Activated CD4-positive, alpha-beta T cell treated with anti-CD3 and anti-CD28 coated beads for 36 hours (primary cell): ENCODE measurements around the gene KRT6A. TPM values are rescaled to one million over a fixed set of nuclear protein-coding genes. Genes with fewer than 3 reads are reported as not detected.
"Not testable (repeated sequence)": the region's sequence is repeated elsewhere in the genome, so short reads cannot be mapped to it uniquely, and the experiment has no call there.

Experiments used
- ATAC-seq: fragments of 200-7000 bp; cut with Tn5 transposase; one replicate; pipeline ENCODE4 v1.10.0; 2021; ENCODE audit warnings: mild to moderate bottlenecking, moderate library complexity
- CTCF ChIA-PET: fragments of 350-600 bp; sonication (Branson Sonifier 250); formaldehyde crosslinking; loops from one replicate; lab custom pipeline; 2021; ENCODE audit warnings: antibody characterized with exemption; lab: Charles Lee
- POLR2A ChIA-PET: fragments of 350-600 bp; sonication (Branson Sonifier 250); formaldehyde crosslinking; loops from one replicate; lab custom pipeline; 2021; ENCODE audit warnings: antibody characterized with exemption, inconsistent platforms; lab: Charles Lee
- DNase-seq: peaks from one replicate; pipeline ENCODE4 v3.0.0-alpha.2; 2020
- H3K27ac Mint-ChIP-seq: one replicate; pipeline ENCODE4 v1.8.0; 2021; ENCODE audit warnings: mixed read lengths
- H3K27me3 Mint-ChIP-seq: one replicate; pipeline ENCODE4 v1.8.0; 2021; ENCODE audit warnings: mixed read lengths
- H3K36me3 Mint-ChIP-seq: one replicate; pipeline ENCODE4 v1.8.0; 2021; ENCODE audit warnings: low read depth, mixed read lengths
- H3K4me1 Mint-ChIP-seq: one replicate; pipeline ENCODE4 v1.8.0; 2021; ENCODE audit warnings: mixed read lengths
- H3K4me3 Mint-ChIP-seq: one replicate; pipeline ENCODE4 v1.8.0; 2021; ENCODE audit warnings: mild to moderate bottlenecking, moderate library complexity, mixed read lengths
- H3K9me3 Mint-ChIP-seq: one replicate; pipeline ENCODE4 v1.8.0; 2021; ENCODE audit warnings: low read depth, mixed read lengths
- intact Hi-C, 2 experiments: fragments of 100-400 bp; cut with DNase I in 1 of 2; cut with micrococcal nuclease in 1 of 2; formaldehyde crosslinking; loops; one replicate each; pipeline versions ENCODE4 v1.14.2 to v1.15.1; 2022 to 2024; cut with DNase I, micrococcal nuclease
- total RNA-seq, 2 experiments: library from RNA; stranded (reverse); gene quantifications; one replicate each; pipeline ENCODE4 v1.2.3, GENCODE V29; 2021

Gene KRT6A
- total RNA-seq, 2 experiments from 2014 or later, result not detected

DNA sequence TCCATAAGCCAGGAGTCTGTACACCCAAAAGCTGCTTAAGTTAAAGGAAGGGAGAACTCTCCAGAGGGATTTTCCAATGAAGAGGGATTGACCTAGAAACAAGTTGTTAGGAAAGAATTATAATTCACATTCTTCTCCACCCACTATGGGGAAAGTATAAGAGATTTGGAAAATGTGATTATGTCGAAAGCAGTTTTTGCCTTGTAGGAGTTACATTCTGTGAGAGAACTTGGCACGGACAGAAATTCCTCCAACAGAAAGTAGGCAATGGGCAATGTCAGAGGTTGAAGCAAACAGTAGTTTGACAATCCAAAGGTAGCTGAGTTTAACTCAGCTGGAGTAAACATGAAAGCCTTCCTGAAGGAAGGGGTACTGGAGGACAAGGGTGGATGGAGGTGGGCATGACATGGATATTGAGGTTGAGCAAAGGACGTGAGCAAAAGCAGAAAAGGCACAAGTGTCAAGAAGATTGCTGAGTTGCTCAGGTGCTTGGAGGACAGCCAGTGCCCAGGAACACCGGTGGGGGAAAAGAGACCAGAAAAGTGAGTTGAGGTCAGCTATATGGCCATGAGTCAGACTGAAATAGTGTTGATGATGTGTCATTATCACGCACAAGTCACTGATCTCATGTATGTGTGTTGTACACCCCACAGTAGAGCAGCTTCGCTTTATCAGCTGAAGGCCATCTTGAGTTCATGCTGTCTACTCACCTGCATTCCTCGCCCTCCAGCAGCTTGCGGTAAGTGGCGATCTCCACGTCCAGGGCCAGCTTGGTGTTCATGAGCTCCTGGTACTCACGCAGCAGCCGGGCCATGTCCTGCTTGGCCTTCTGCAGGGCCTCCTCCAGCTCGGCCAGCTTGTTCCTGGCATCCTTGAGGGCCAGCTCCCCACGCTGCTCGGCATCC is 23.1 kb upstream of the KRT6A start:
- no peak for DNase-seq
- no peaks in the 10 kb centered on the region for H3K36me3 Mint-ChIP-seq
- intact Hi-C loops, result no loop called here
- H3K9me3 Mint-ChIP-seq, result peaks cover 7% of the 10 kb centered on the region
- no peak overlapping the region for H3K4me3 Mint-ChIP-seq
- POLR2A ChIA-PET, result interaction anchor here (0.5 kb wide), 1 partner anchor 1081 kb away, joined by 7 read pairs; no protein-coding TSS in a partner anchor
- H3K27ac Mint-ChIP-seq, result no peak overlapping the region
- no peaks in the 10 kb centered on the region for H3K4me1 Mint-ChIP-seq
- H3K27me3 Mint-ChIP-seq, result peaks cover 5% of the 10 kb centered on the region
- CTCF ChIA-PET, result interaction anchor here (0.6 kb wide), 1 partner anchor 102 kb away, joined by 3 read pairs; no protein-coding TSS in a partner anchor
- no peak for ATAC-seq

DNA sequence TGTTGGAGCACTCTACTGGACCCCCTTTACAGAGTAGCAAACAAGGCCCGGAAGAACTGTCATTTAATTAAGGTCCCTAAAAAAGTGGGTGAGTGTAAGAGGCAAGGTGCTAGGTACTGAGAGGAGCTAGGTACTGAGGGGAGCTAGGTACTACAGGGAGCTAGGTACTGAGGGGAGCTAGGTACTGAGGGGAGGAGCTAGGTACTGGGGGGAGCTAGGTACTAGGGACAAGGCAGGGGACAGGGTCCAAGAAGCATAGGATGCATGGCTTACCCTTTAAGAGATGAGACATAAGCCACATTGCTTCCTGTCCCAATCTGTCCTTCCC is 22.2 kb upstream of the KRT6A start:
- POLR2A ChIA-PET, result no interaction called here
- H3K4me1 Mint-ChIP-seq, result no peaks in the 10 kb centered on the region
- H3K27me3 Mint-ChIP-seq, result peaks cover 5% of the 10 kb centered on the region
- CTCF ChIA-PET, result no interaction called here
- no peak overlapping the region for H3K27ac Mint-ChIP-seq
- ATAC-seq, result no peak
- intact Hi-C loops, result no loop called here
- H3K36me3 Mint-ChIP-seq, result no peaks in the 10 kb centered on the region
- DNase-seq, result no peak
- H3K4me3 Mint-ChIP-seq, result no peak overlapping the region
- peaks cover 7% of the 10 kb centered on the region for H3K9me3 Mint-ChIP-seq

DNA sequence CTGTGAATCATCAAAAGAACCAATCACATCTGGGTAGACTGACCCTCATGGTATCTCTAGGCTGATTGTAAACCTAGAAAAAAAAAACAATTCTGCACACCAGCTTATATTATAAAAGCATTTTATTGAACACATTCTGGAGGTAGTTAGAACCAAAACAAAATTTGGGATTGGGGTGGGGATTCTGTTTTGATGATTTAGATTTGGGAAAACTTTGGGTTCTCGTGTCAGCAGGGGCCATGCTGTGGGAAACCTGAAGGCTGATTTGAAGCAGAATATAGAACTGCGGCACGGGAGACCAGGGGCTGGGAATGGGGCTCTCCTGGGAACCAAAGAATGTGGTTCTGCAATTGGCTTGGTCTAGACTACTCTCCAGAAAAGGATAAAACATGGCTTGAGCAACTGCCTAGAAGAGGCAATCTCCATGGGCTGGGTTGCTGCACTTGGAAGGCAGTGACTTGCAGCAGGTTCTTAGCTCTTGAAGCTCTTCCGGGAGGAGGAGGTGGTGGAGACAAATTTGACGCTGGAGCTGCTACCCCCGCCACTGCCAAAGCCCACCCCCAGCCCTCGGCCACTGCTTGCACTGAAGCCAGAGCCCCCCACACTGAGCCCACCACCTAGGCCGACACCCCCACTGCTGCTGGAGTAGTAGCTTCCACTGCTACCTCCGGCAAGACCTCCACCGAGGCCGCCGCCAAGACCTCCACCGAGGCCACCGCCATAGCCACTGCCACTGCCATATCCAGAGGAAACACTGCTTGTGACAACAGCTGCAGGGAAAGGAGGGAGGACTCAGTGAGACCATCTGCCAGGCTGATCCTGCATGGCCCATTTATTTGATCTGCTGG is 21.6 kb upstream of the KRT6A start:
- Mint-ChIP-seq H3K4me3 (no peak overlapping the region), H3K27me3 (peaks cover 8% of the 10 kb centered on the region), H3K27ac (no peak overlapping the region), H3K36me3 (no peaks in the 10 kb centered on the region), H3K9me3 (peaks cover 9% of the 10 kb centered on the region), H3K4me1 (no peaks in the 10 kb centered on the region)
- ChIA-PET CTCF (interaction anchor here (1.2 kb wide), 1 partner anchor 119 kb away, joined by 4 read pairs; no protein-coding TSS in a partner anchor), POLR2A (no interaction called here)
- intact Hi-C loops, result no loop called here
- ATAC-seq (no peak), DNase-seq (no peak)

DNA sequence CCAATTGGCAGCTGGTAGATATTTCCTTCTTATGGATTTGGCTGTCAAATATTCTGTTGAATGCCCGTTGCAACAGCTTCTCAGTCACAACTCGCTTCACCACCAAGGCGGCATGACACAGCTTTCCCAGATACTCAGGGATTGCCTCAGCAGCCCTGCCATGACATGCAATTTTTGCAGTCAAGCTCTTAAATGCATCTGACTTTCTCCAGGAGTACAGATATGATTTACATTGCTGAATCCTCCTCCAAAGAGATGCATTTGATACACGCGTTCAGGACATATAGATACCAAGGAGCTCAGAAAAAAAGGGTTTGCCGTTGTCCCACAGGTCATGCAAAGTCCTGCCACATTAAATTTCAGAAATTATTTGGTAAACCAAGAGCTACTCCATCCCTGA is 20.7 kb upstream of the KRT6A start:
- H3K36me3 Mint-ChIP-seq, result no peaks in the 10 kb centered on the region
- intact Hi-C loops, result no loop called here
- no peak for DNase-seq
- H3K4me1 Mint-ChIP-seq, result no peaks in the 10 kb centered on the region
- H3K27ac Mint-ChIP-seq, result no peak overlapping the region
- ChIA-PET CTCF (interaction anchor here (1.2 kb wide), 1 partner anchor 118 kb away, joined by 4 read pairs; no protein-coding TSS in a partner anchor), POLR2A (no interaction called here)
- peaks cover 9% of the 10 kb centered on the region for H3K9me3 Mint-ChIP-seq
- no peak overlapping the region for H3K4me3 Mint-ChIP-seq
- no peak for ATAC-seq
- peaks cover 9% of the 10 kb centered on the region for H3K27me3 Mint-ChIP-seq

DNA sequence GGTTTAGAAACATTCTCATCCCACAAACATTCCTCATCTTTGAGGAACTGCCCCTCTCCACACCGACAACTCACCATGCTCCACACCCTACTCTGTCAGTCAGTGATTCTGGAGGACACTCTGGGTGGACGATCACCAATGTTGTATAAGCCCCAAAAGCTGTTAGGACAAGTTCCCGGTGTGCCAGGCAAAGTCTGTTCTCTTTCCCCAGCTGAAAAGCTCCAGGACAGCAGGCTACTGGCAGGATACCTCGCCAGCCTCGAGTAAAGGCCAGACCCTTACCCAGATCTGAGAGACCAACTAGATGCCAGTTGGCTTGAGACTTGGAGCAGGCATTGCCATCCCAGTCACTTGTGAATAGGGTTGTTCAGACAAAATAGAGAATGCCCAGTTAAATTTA is 15.2 kb upstream of the KRT6A start:
- peaks cover 27% of the 10 kb centered on the region for H3K27me3 Mint-ChIP-seq
- DNase-seq (no peak), ATAC-seq (no peak)
- POLR2A ChIA-PET, result no interaction called here
- H3K27ac Mint-ChIP-seq, result no peak overlapping the region
- intact Hi-C loops, result loop anchor here (5.0 to 10.0 kb wide), 2 partner anchors 113 to 136 kb away; no protein-coding TSS in a partner anchor
- H3K4me1 Mint-ChIP-seq, result no peaks in the 10 kb centered on the region
- H3K36me3 Mint-ChIP-seq, result no peaks in the 10 kb centered on the region
- H3K4me3 Mint-ChIP-seq, result no peak overlapping the region
- peaks cover 9% of the 10 kb centered on the region for H3K9me3 Mint-ChIP-seq
- CTCF ChIA-PET, result interaction anchor here (0.6 kb wide), 1 partner anchor 1313 kb away, joined by 3 read pairs; no protein-coding TSS in a partner anchor

DNA sequence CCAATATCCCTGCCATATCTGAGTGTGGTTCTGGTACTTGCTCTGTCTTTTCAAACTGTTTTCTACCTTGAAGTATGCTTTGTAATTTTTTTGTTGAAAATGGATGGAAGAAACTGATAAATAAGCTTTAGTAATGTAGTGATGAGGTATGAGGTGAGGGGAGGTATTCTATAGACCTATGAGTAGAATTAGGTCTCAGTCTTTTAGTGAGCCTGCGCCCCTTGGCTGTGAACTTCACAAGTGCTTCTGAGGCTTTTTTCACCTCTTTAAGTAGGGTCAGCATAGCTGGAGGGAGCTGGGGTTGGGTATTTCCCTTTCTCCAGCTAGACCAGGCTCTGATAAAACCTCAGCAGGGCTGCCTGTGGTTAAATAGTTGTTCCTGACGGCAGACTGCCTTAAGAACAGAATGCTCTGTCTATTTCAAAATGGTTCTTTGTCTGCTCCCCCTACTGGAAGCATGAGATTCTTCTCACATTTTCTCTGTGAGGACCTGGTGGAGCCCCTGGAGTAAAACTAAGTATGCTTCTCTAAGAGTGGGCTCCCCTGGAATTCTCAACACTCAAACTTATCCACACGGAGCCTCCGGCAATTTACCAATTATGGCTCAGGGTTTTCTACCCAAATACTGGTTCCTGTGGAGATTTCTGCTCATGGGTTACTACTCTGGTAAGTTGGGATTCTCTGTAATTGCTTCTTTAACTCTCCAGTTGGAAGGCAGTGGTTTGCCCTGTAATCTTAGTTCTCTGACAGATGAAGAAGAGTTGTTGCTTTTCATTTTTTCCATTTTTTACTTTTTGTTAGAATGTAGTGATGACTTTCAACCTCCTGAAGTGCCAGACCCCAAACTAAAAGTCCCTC is 14.0 kb upstream of the KRT6A start:
- intact Hi-C loops, result loop anchor here (5.0 to 10.0 kb wide), 2 partner anchors 112 to 135 kb away; no protein-coding TSS in a partner anchor
- Mint-ChIP-seq H3K27ac (no peak overlapping the region), H3K36me3 (no peaks in the 10 kb centered on the region), H3K4me3 (no peak overlapping the region), H3K27me3 (peaks cover 24% of the 10 kb centered on the region), H3K9me3 (peaks cover 9% of the 10 kb centered on the region), H3K4me1 (no peaks in the 10 kb centered on the region)
- CTCF ChIA-PET, result interaction anchor here (0.6 to 1.3 kb wide), 4 partner anchors 74 to 1314 kb away, joined by 3 to 5 read pairs (median 3); no protein-coding TSS in a partner anchor
- POLR2A ChIA-PET, result no interaction called here
- ATAC-seq, result peak; percentile 58
- DNase-seq, result no peak

DNA sequence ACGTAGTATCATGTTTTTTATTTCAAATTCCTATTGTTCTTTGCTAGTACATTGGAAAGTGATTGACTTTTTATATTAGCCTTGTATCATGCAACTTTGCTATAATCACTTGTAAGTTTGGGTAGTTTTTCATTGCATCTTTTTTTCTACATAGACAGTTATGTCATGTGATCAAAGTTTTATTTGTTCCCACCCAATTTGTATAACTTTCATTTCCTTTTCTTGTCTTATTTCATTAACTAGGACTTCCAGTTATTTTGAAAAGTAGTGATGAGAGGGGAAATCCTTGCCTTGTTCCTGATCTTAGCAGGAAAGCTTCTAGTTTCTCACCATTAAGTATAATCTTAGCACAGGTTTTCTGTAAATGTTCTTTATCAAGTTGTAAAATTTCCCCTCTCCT is 9.8 kb upstream of the KRT6A start:
- no peaks in the 10 kb centered on the region for H3K36me3 Mint-ChIP-seq
- no peaks in the 10 kb centered on the region for H3K9me3 Mint-ChIP-seq
- no peak for DNase-seq
- H3K27me3 Mint-ChIP-seq, result peaks cover 16% of the 10 kb centered on the region
- H3K4me3 Mint-ChIP-seq, result no peak overlapping the region
- no peak overlapping the region for H3K27ac Mint-ChIP-seq
- H3K4me1 Mint-ChIP-seq, result no peaks in the 10 kb centered on the region
- no peak for ATAC-seq
- POLR2A ChIA-PET, result no interaction called here
- intact Hi-C loops, result loop anchor here in 1 of 2 experiments (10.0 kb wide), 1 partner anchor 108 kb away; no protein-coding TSS in a partner anchor
- CTCF ChIA-PET, result no interaction called here

DNA sequence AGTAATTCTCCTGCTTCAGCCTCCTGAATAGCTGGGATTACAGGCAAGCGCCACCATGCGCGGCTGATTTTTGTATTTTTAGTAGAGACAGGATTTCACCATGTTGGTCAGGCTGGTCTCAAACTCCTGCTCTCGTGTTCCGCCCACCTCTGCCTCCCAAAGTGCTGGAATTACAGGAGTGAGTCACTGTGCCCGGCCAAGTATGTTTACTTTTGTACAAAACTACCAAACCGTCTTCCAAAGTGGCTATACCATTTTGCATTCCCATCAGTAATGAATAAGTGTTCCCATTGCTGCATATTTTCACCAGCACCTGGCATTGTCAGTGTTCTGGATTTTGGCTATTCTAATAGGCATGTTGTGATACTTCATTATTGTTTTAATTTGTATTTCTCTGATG is 8.4 kb upstream of the KRT6A start:
- Mint-ChIP-seq H3K4me3 (no peak overlapping the region), H3K27me3 (peaks cover 8% of the 10 kb centered on the region), H3K36me3 (no peaks in the 10 kb centered on the region), H3K27ac (no peak overlapping the region), H3K9me3 (no peaks in the 10 kb centered on the region), H3K4me1 (no peaks in the 10 kb centered on the region)
- intact Hi-C loops, result loop anchor here in 1 of 2 experiments (10.0 kb wide), 1 partner anchor 107 kb away; no protein-coding TSS in a partner anchor
- ChIA-PET POLR2A (no interaction called here), CTCF (no interaction called here)
- no peak for DNase-seq
- ATAC-seq, result no peak

DNA sequence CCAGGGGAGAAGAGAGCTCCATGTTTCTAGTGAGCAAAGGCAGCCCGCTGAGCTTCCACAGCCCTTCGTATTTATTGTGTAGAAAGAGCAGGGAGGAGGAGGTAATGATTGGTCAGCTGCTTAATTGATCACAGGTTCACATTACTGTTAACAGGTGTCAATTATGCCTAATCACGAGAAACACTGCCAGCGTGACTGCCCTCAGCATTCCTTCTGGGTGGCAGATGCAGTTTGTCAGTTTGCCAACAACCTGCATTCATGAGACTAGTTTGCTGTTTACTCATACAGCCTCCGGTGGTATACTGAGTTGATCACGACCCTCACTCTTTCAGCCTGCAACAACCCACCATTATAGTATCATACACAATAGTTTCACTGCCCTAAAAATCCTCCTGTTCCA is 7.5 kb upstream of the KRT6A start:
- H3K9me3 Mint-ChIP-seq, H3K4me1 Mint-ChIP-seq, CTCF ChIA-PET, H3K4me3 Mint-ChIP-seq, H3K27me3 Mint-ChIP-seq, H3K27ac Mint-ChIP-seq, ATAC-seq, POLR2A ChIA-PET, H3K36me3 Mint-ChIP-seq, DNase-seq: not testable (repeated sequence)
- intact Hi-C loops, result loop anchor here in 1 of 2 experiments (10.0 kb wide), 1 partner anchor 106 kb away; no protein-coding TSS in a partner anchor

DNA sequence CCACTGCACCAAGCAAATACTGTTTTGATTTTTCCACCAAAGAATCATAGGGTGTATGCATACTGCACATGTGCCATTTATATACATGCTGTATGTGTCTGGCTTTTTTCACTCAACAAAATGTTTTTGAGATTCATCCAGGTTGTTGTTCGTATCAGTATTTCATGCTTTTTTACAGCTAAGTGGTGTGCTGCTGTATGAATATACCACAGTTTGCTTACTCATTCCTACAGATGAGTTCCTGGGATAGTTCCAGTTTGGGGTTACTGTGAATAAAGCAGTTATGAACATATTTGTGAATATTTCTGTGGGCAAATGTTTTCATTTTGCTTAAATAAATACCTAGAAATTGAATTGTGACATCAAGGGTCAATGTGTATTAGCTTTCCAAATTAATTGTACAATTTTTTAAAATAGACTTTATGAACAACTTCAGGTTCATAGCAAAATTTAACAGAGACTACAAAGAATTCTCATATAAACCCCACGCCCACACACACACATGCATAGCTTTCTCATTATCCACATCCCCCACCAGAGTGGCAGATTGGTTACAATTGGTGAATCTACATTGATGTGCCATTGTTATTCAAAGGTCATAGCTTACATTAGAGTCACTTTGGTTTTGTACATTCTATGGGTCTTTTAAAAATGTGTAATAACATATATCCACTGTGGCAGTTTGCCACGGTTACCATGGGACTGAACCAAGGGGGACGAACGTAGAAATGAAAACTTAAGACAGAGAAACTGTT is 6.9 kb upstream of the KRT6A start:
- ChIA-PET POLR2A (no interaction called here), CTCF (interaction anchor here (1.2 kb wide), 1 partner anchor 12 kb away, joined by 7 read pairs; no protein-coding TSS in a partner anchor)
- Mint-ChIP-seq H3K4me3 (no peak overlapping the region), H3K36me3 (no peaks in the 10 kb centered on the region), H3K4me1 (no peaks in the 10 kb centered on the region), H3K27ac (no peak overlapping the region), H3K9me3 (no peaks in the 10 kb centered on the region), H3K27me3 (peaks cover 1% of the 10 kb centered on the region)
- ATAC-seq, result no peak
- no peak for DNase-seq
- intact Hi-C loops, result loop anchor here in 1 of 2 experiments (10.0 kb wide), 1 partner anchor 105 kb away; no protein-coding TSS in a partner anchor
